Measurements from ENCODE around the gene DNAJA4. TPM values are rescaled to one million over a fixed set of nuclear protein-coding genes. Genes with fewer than 3 reads are reported as not detected.

Gene DNAJA4
- total RNA-seq, 2 experiments from 2014 or later, result 38.1 to 38.8 TPM

- DNase-seq (no peak), ATAC-seq (no peak)
- ChIA-PET CTCF (interaction anchor here (0.7 to 1.2 kb wide), 4 partner anchors 42 to 278 kb away, joined by 3 read pairs; partner anchors contain the start of gene CIB2), POLR2A (no interaction called here)
- intact Hi-C loops (cut with micrococcal nuclease), result no loop called here
- Mint-ChIP-seq H3K4me3 (no peak overlapping the region), H3K27me3 (peaks cover 7% of the 10 kb centered on the region), H3K9me3 (no peaks in the 10 kb centered on the region), H3K27ac (no peak overlapping the region), H3K4me1 (ENCODE audit: low read depth) (peaks cover 15% of the 10 kb centered on the region), H3K36me3 (ENCODE audit: low read depth) (no peaks in the 10 kb centered on the region)
- TF ChIP-seq, protein P1, sequence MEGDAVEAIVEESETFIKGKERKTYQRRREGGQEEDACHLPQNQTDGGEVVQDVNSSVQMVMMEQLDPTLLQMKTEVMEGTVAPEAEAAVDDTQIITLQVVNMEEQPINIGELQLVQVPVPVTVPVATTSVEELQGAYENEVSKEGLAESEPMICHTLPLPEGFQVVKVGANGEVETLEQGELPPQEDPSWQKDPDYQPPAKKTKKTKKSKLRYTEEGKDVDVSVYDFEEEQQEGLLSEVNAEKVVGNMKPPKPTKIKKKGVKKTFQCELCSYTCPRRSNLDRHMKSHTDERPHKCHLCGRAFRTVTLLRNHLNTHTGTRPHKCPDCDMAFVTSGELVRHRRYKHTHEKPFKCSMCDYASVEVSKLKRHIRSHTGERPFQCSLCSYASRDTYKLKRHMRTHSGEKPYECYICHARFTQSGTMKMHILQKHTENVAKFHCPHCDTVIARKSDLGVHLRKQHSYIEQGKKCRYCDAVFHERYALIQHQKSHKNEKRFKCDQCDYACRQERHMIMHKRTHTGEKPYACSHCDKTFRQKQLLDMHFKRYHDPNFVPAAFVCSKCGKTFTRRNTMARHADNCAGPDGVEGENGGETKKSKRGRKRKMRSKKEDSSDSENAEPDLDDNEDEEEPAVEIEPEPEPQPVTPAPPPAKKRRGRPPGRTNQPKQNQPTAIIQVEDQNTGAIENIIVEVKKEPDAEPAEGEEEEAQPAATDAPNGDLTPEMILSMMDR (IDR thresholded peaks at IDR 0.05), result no peak
Measured at GRCh38 chr15:78237146-78237545, 27.2 kb upstream of the DNAJA4 start.

DNA sequence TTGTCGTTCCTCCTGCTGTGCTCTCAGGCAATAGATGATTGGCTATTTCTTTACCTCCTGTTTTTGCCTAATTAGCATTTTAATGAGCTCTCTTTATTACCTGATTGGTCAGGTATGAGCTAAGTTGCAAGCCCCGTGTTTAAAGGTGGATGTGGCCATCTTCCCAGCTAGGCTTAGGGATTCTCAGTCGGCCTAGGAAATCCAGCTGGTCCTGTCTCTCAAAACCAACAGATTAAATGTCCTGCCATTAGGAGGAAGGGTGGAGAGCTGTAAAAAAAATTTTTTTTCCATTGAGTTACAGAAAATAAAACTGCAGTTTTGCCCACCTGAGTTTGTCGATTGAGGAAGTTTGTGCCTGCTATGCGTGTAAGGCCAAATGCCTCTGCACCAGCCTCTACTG lies 24.6 kb upstream of the DNAJA4 start:
- no peak overlapping the region for H3K27ac Mint-ChIP-seq
- DNase-seq (no peak), ATAC-seq (no peak)
- no peaks in the 10 kb centered on the region for H3K9me3 Mint-ChIP-seq
- intact Hi-C loops (cut with micrococcal nuclease), result loop anchor here (2.0 to 5.0 kb wide), 3 partner anchors 113 to 281 kb away; no protein-coding TSS in a partner anchor
- H3K36me3 Mint-ChIP-seq (ENCODE audit: low read depth), result no peaks in the 10 kb centered on the region
- ChIA-PET CTCF (interaction anchor here (0.6 to 5.9 kb wide), 40 partner anchors 8 to 338 kb away, joined by 3 to 59 read pairs (median 7); partner anchors contain the start of genes CIB2, DNAJA4 and SKIC8), POLR2A (interaction anchor here (0.6 to 1.0 kb wide), 2 partner anchors 89 to 105 kb away, joined by 3 read pairs; no protein-coding TSS in a partner anchor)
- TF ChIP-seq, protein P1 (IDR thresholded peaks at IDR 0.05), result no peak
- peaks cover 7% of the 10 kb centered on the region for H3K4me1 Mint-ChIP-seq (ENCODE audit: low read depth)
- H3K27me3 Mint-ChIP-seq, result peaks cover 5% of the 10 kb centered on the region
- H3K4me3 Mint-ChIP-seq, result no peak overlapping the region

DNA sequence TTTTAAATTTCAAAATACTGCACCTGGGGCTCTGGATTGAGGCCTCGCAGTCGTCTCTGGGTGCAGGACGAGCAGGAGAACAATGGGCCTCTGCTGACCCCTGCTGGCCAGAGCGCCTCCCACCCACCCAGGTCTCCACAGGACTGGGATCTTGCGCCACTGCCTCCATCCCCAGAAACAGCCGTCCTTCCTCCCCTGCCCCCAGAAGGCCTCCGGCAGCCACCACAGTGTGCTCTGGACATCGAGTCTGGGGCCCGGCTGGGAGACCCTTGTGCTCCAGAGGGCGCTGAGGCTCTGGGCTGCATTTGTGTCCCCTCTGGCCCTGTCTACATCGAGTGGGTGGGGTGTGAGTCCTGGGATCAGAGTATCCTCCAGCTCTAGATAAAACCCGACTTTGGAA lies 23.3 kb upstream of the DNAJA4 start:
- POLR2A ChIA-PET, result interaction anchor here (1.0 kb wide), 1 partner anchor 106 kb away, joined by 3 read pairs; no protein-coding TSS in a partner anchor
- Mint-ChIP-seq H3K27me3 (peaks cover 1% of the 10 kb centered on the region), H3K9me3 (no peaks in the 10 kb centered on the region), H3K4me3 (no peak overlapping the region), H3K27ac (no peak overlapping the region), H3K36me3 (ENCODE audit: low read depth) (no peaks in the 10 kb centered on the region), H3K4me1 (ENCODE audit: low read depth) (peaks cover 1% of the 10 kb centered on the region)
- DNase-seq, result peak; percentile 89
- CTCF ChIA-PET, result interaction anchor here (0.6 to 5.9 kb wide), 46 partner anchors 9 to 464 kb away, joined by 3 to 59 read pairs (median 7); partner anchors contain the start of genes CIB2 and DNAJA4
- TF ChIP-seq, protein P1 (IDR thresholded peaks at IDR 0.05), result peak; percentile 80
- peak; percentile 98 for ATAC-seq
- intact Hi-C loops (cut with micrococcal nuclease), result loop anchor here (2.0 to 5.0 kb wide), 3 partner anchors 114 to 282 kb away; no protein-coding TSS in a partner anchor

GRCh38 chr15:78242128-78242527 lies 22.2 kb upstream of the DNAJA4 start:
- ChIA-PET POLR2A (interaction anchor here (0.6 kb wide), 1 partner anchor 149 kb away, joined by 4 read pairs; no protein-coding TSS in a partner anchor), CTCF (interaction anchor here (0.8 to 5.9 kb wide), 19 partner anchors 9 to 282 kb away, joined by 3 to 59 read pairs (median 8); partner anchors contain the start of gene DNAJA4)
- H3K9me3 Mint-ChIP-seq, result no peaks in the 10 kb centered on the region
- H3K27ac Mint-ChIP-seq, result no peak overlapping the region
- H3K27me3 Mint-ChIP-seq, result peaks cover 1% of the 10 kb centered on the region
- TF ChIP-seq, protein P1 (IDR thresholded peaks at IDR 0.05), result peak; percentile 33
- ATAC-seq (peak; percentile 31), DNase-seq (peak; percentile 58)
- H3K4me1 Mint-ChIP-seq (ENCODE audit: low read depth), result peaks cover 1% of the 10 kb centered on the region
- H3K4me3 Mint-ChIP-seq, result no peak overlapping the region
- intact Hi-C loops (cut with micrococcal nuclease), result loop anchor here (5.0 kb wide), 2 partner anchors 115 to 130 kb away; no protein-coding TSS in a partner anchor
- H3K36me3 Mint-ChIP-seq (ENCODE audit: low read depth), result no peaks in the 10 kb centered on the region

DNA sequence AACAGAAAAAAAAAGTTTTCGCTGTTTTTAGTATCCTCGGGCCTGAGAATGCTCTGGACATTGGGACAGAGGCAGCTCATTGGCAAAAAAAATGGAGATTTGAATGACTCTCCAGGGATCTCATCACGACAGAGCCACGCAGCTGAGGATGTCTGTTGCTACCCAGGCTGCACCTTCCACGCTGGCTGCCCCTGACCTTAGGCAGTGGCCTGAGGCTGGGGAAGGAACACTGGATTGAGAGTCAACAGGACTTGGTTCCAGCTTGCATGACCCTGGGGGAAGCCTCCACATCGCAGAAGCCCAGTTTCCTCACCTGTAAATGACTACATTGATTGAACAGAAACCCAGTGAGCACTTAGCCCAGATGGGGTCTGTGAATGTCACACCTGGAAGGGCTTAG lies 21.3 kb upstream of the DNAJA4 start:
- peaks cover 1% of the 10 kb centered on the region for H3K27me3 Mint-ChIP-seq
- intact Hi-C loops (cut with micrococcal nuclease), result loop anchor here (5.0 kb wide), 2 partner anchors 116 to 131 kb away; no protein-coding TSS in a partner anchor
- no peaks in the 10 kb centered on the region for H3K9me3 Mint-ChIP-seq
- POLR2A ChIA-PET, result no interaction called here
- H3K4me3 Mint-ChIP-seq, result no peak overlapping the region
- ATAC-seq (no peak), DNase-seq (no peak)
- TF ChIP-seq, protein P1 (IDR thresholded peaks at IDR 0.05), result no peak
- H3K27ac Mint-ChIP-seq, result no peak overlapping the region
- CTCF ChIA-PET, result interaction anchor here (1.1 to 5.9 kb wide), 8 partner anchors 23 to 283 kb away, joined by 3 to 59 read pairs (median 20); no protein-coding TSS in a partner anchor
- H3K4me1 Mint-ChIP-seq (ENCODE audit: low read depth), result peaks cover 1% of the 10 kb centered on the region
- no peaks in the 10 kb centered on the region for H3K36me3 Mint-ChIP-seq (ENCODE audit: low read depth)
